ENCODE results near the gene VAV1.
"Not testable (repeated sequence)": the region's sequence is repeated elsewhere in the genome, so short reads cannot be mapped to it uniquely, and the experiment has no call there.

VAV1 gene

GRCh38 chr19:6761053-6761676 is 11.3 kb upstream of the VAV1 start:
- no peak for DNase-seq

GRCh38 chr19:6762253-6762797 is 10.2 kb upstream of the VAV1 start:
- DNase-seq: not testable (repeated sequence)

GRCh38 chr19:6765738-6766356 is 6.7 kb upstream of the VAV1 start:
- DNase-seq: peak; percentile 35

- peak; percentile 9 for DNase-seq
Observed at GRCh38 chr19:6766357-6767080, 6.0 kb upstream of the VAV1 start.

GRCh38 chr19:6767081-6767356 is 5.5 kb upstream of the VAV1 start:
- DNase-seq: no peak

GRCh38 chr19:6767357-6768235 is 4.9 kb upstream of the VAV1 start, which contains the start of gene SH2D3A:
Gene SH2D3A (minus strand): TSS chr19:6767435. CDS start chr19:6763748, 3,687 bp downstream.
- DNase-seq: peak; percentile 82

- DNase-seq: no peak
Observed at GRCh38 chr19:6768236-6768785, 4.2 kb upstream of the VAV1 start.

GRCh38 chr19:6769006-6769619 is 3.4 kb upstream of the VAV1 start:
- no peak for DNase-seq

- DNase-seq: not testable (repeated sequence)
Observed at GRCh38 chr19:6771648-6772027, 870 bp upstream of the VAV1 start.

GRCh38 chr19:6772866-6773322 is 386 bp downstream of the VAV1 start:
- DNase-seq: no peak

- no peak for DNase-seq
Observed at GRCh38 chr19:6773323-6773931, 919 bp downstream of the VAV1 start.

- DNase-seq: no peak
Observed at GRCh38 chr19:6774821-6775707, 2.6 kb downstream of the VAV1 start.

- not testable (repeated sequence) for DNase-seq
Observed at GRCh38 chr19:6776045-6776444, 3.5 kb downstream of the VAV1 start.

- DNase-seq: no peak
Observed at GRCh38 chr19:6776999-6777398, 4.5 kb downstream of the VAV1 start.

GRCh38 chr19:6777434-6777833 is 4.9 kb downstream of the VAV1 start:
- no peak for DNase-seq

- no peak for DNase-seq
Observed at GRCh38 chr19:6778386-6778785, 5.9 kb downstream of the VAV1 start.

GRCh38 chr19:6779206-6779605 is 6.7 kb downstream of the VAV1 start:
- no peak for DNase-seq

- no peak for DNase-seq
Observed at GRCh38 chr19:6787393-6787792, 14.9 kb downstream of the VAV1 start.

- DNase-seq: no peak
Observed at GRCh38 chr19:6788896-6789295, 16.4 kb downstream of the VAV1 start.

Data from kidney glomerular epithelial cell (primary cell).